Spleen (tissue), 11 donors: Measurements from ENCODE around the gene ITPR2. TPM values are rescaled to one million over a fixed set of nuclear protein-coding genes. Genes with fewer than 3 reads are reported as not detected.

Source experiments
- DNase-seq: peaks from one replicate; pipeline ENCODE4 v3.0.0-alpha.2; 2020
- H3K27ac ChIP-seq, 8 donors: fragments of 200-600 bp; sonication (generic) in 7 of 8; 1 replicate in 4 of 8; 2 replicates in 4 of 8; pipeline versions ENCODE4 v1.5.0 to v1.8.0; 2016 to 2021; ENCODE audit warnings: inconsistent platforms in 4 of 8, mild to moderate bottlenecking in 4 of 8, moderate library complexity in 1 of 8
- H3K27me3 ChIP-seq, 7 donors: fragments of 200-600 bp; sonication (generic) in 6 of 7; replicated peaks in 1 of 7; 1 replicate in 4 of 7; 2 replicates in 3 of 7; pipeline versions ENCODE4 v1.5.0 to v1.8.0; 2016 to 2021; ENCODE audit warnings: inconsistent platforms in 3 of 7, mild to moderate bottlenecking in 1 of 7
- H3K36me3 ChIP-seq, 6 donors: fragments of 200-600 bp; sonication (generic) in 5 of 6; 1 replicate in 4 of 6; 2 replicates in 2 of 6; pipeline versions ENCODE4 v1.5.0 to v1.8.0; 2016 to 2021; ENCODE audit warnings: inconsistent platforms in 2 of 6
- H3K4me1 ChIP-seq, 6 donors: fragments of 200-600 bp; sonication (generic) in 5 of 6; 1 replicate in 3 of 6; 2 replicates in 3 of 6; pipeline versions ENCODE4 v1.5.0 to v1.8.0; 2016 to 2021; ENCODE audit warnings: inconsistent platforms in 3 of 6
- H3K4me3 ChIP-seq, 8 donors: fragments of 200-600 bp; sonication (generic) in 7 of 8; 1 replicate in 4 of 8; 2 replicates in 4 of 8; pipeline versions ENCODE4 v1.5.0 to v1.8.0; 2016 to 2021; ENCODE audit warnings: inconsistent platforms in 4 of 8, mild to moderate bottlenecking in 4 of 8, moderate library complexity in 2 of 8
- H3K9me3 ChIP-seq, 8 donors: fragments of 200-600 bp; sonication (generic) in 7 of 8; 1 replicate in 4 of 8; 2 replicates in 4 of 8; pipeline versions ENCODE4 v1.5.0 to v1.8.0; 2016 to 2021; ENCODE audit warnings: inconsistent platforms in 4 of 8
- POLR2A ChIP-seq, 3 donors: fragments of 450-650 bp; IDR thresholded peaks; one replicate each; pipeline ENCODE4 v1.5.1; 2017; ENCODE audit warnings: antibody characterized with exemption in 3 of 3, mild to moderate bottlenecking in 1 of 3
- POLR2AphosphoS5 ChIP-seq, 3 donors: sonication (generic); formaldehyde crosslinking; IDR thresholded peaks; one replicate each; pipeline ENCODE4 v1.5.1; 2017; ENCODE audit warnings: antibody characterized with exemption in 3 of 3
- WGBS, 5 donors: extraction: QIAGEN DNeasy Blood & Tissue Kit in 3 of 5; methylation state at CpG; one replicate each; pipeline versions ENCODE4 v1.1.5 to v1.1.7; 2013 to 2018; 5-methylcytosine and 5-hydroxymethylcytosine counted together
- intact Hi-C: fragments of 100-400 bp; cut with DNase I; formaldehyde crosslinking; loops from one replicate; pipeline ENCODE4 v1.15.0; 2023; ENCODE audit warnings: low total_unique reads
- polyA plus RNA-seq, 3 donors: library from polyadenylated mRNA; stranded (reverse); fragments of 200-250 nt; gene quantifications; one replicate each; pipeline ENCODE4 v1.2.1, GENCODE V29; 2013
- total RNA-seq, 7 donors: library from RNA; depleted of rRNA in 3 of 7; stranded (reverse); fragments of >200 nt in 3 of 7; fragmentation: NEBNext Ultra II Directional in 4 of 7; extraction: Animal tissue kit (Norgen Biotek cat#: 25700) in 4 of 7; gene quantifications; one replicate each; pipeline versions ENCODE4 v1.1.0 to v1.2.1, GENCODE V29; 2016 to 2021
- TF ChIP-seq, protein P1 (sequence below), 11 experiments: fragments of 200-600 bp in 7 of 11; fragments of 450-650 bp in 4 of 11; sonication (generic) in 4 of 11; IDR thresholded peaks in 8 of 11; conservative IDR thresholded peaks in 3 of 11; 1 replicate in 7 of 11; 2 replicates in 4 of 11; pipeline versions ENCODE4 v1.4.0 to v1.8.0; 2016 to 2021; ENCODE audit warnings: antibody characterized with exemption in 11 of 11, inconsistent platforms in 4 of 11, mild to moderate bottlenecking in 1 of 11
- donor health status: healthy with polysubstance abuse.
- donor health status: DM: no; HTN: no; CAD: no; lungs with moderate emphysema.
- donor health status: DM: no; HTN: no; CAD: no.
- donor health status: Bipolar disorder and iron deficiency.
- donor health status: healthy.
- donor health status: DM: no; HTN: no; CAD: no.
- donor health status: DM: yes; HTN: yes; CAD: no.

ITPR2 gene
- total and polyA plus RNA-seq, 10 donors, result 3.2 to 105 (median 60.4) TPM

DNA sequence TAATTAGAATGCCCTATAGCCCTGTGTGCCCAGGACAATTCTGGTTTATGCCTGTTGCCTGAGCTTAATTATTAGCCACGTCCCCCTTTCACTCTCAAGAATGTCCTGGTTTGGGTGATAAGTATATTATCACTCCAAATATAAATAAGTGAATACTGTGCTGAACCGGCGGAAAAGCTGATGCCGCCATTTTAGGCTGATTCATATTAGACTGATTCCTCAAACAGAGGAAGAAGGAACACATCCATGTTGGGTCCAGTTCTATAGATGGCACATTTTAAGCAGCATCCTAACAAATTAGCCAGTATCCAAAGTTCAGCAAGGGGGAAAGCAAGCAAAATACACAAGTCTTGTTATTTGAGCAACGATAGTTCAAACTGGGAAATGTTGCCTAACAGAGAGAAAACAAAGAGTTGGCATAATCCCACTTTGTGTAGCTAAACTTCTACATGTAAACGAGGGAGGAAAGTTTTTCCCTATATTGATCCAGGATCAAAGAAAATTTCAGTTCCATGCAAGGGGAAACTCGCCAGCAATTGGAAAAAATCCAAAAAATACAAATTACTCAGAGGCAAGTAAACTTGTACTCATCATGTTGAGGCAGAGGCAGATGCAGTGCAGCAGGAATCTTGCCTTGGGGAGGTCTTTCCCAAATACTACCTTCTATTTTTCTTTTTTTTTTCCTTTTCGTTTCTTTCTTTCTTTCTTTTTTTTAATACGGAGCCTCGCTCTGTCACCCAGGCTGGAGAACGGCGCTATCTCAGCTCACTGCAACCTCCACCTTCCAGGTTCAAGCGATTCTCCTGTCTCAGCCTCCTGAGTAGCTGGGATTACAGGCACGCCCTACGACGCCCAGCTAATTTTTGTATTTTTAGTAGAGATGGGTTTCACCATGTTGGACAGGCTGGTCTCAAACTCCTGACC lies 96.2 kb downstream of the ITPR2 start:
- DNase-seq, result no peak
- intact Hi-C loops, result no loop called here
- Histone ChIP-seq H3K9me3 (peaks cover 0 to 22% (median 12%) of the 10 kb centered on the region in 8 donors), H3K36me3 (peaks cover 0 to 3% (median 0%) of the 10 kb centered on the region in 6 donors), H3K4me1 (peaks cover 4 to 38% (median 21%) of the 10 kb centered on the region in 6 donors), H3K27ac (no peak overlapping the region), H3K27me3 (no peaks in the 10 kb centered on the region), H3K4me3 (no peak overlapping the region)
- TF ChIP-seq POLR2AphosphoS5 (IDR thresholded peaks at IDR 0.05), result no peak
- no peak for TF ChIP-seq POLR2A (IDR thresholded peaks at IDR 0.05)
- TF ChIP-seq, protein P1, sequence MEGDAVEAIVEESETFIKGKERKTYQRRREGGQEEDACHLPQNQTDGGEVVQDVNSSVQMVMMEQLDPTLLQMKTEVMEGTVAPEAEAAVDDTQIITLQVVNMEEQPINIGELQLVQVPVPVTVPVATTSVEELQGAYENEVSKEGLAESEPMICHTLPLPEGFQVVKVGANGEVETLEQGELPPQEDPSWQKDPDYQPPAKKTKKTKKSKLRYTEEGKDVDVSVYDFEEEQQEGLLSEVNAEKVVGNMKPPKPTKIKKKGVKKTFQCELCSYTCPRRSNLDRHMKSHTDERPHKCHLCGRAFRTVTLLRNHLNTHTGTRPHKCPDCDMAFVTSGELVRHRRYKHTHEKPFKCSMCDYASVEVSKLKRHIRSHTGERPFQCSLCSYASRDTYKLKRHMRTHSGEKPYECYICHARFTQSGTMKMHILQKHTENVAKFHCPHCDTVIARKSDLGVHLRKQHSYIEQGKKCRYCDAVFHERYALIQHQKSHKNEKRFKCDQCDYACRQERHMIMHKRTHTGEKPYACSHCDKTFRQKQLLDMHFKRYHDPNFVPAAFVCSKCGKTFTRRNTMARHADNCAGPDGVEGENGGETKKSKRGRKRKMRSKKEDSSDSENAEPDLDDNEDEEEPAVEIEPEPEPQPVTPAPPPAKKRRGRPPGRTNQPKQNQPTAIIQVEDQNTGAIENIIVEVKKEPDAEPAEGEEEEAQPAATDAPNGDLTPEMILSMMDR (IDR thresholded peaks at IDR 0.05 in 8 of 11, conservative IDR thresholded peaks at IDR 0.05 in 3 of 11), result no peak
- WGBS, 5 donors, result 91 to 96% (median 95%) methylated on average over 16 of the region's 16 CpGs

DNA sequence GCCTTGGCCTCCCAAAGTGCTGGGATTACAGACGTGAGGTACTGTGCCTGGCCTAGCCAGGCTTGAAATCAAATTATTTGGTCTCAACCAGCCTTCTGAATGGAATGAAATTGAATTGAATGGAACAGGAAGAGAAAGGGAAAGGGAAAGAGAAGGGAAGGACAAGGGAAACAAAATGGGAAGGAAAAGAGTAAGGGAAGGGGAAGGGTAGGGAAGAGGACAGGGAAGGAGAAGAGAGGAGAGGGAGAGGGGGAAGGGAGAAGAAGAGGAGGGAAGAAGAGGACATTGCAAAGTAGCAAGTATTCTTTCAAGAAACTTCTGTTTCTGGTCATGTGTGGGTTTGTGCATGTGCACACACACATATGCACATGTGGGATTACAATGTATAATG lies 97.8 kb downstream of the ITPR2 start:
- no peak for DNase-seq
- peaks cover 0 to 18% (median 12%) of the 10 kb centered on the region in 8 donors for H3K9me3 ChIP-seq
- intact Hi-C loops, result no loop called here
- no peak overlapping the region for H3K27ac ChIP-seq
- no peaks in the 10 kb centered on the region for H3K36me3 ChIP-seq
- H3K4me3 ChIP-seq, result no peak overlapping the region
- H3K27me3 ChIP-seq, result no peaks in the 10 kb centered on the region
- peaks cover 4 to 54% (median 35%) of the 10 kb centered on the region in 6 donors for H3K4me1 ChIP-seq
- no peak for TF ChIP-seq POLR2A (IDR thresholded peaks at IDR 0.05)
- no peak for TF ChIP-seq POLR2AphosphoS5 (IDR thresholded peaks at IDR 0.05)
- TF ChIP-seq, protein P1 (IDR thresholded peaks at IDR 0.05 in 8 of 11, conservative IDR thresholded peaks at IDR 0.05 in 3 of 11), result no peak
- 19 to 75% (median 63%) methylated on average over 1 of the region's 1 CpG for WGBS, 5 donors

DNA sequence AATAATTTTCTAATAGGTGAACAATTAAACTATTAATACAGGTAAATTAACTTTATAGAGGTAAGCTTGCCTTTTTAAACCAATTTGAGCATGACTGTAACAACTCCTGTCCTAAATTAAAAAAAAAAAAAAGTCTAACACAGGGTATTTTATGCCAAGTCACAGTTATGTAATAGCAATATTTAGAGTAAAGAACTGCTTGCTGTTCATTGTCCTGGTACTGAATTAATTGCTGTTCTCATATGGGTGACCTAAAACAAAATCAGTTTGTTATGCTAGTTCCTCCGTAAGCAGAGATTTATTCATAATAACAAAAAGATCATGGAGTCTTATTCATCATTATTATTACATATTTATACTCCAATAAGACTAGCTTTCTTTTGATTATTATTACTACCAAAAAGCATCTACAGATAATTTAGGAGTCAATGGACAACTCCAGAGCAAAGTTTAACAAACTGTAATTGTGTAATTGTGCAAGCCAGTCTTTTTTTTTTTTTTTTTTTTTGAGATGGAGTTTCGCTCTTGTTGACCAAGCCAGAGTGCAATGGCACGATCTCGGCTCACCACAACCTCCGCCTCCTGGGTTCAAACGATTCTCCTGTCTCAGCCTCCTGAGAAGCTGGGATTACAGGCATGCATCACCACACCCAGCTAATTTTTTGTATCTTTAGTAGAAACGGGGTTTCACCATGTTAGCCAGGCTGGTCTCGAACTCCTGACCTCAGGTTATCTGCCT lies 98.3 kb downstream of the ITPR2 start:
- no peak overlapping the region for H3K4me3 ChIP-seq
- peaks cover 4 to 60% (median 35%) of the 10 kb centered on the region in 6 donors for H3K4me1 ChIP-seq
- H3K9me3 ChIP-seq, result peaks cover 0 to 15% (median 10%) of the 10 kb centered on the region in 8 donors
- no peaks in the 10 kb centered on the region for H3K36me3 ChIP-seq
- DNase-seq, result no peak
- no peaks in the 10 kb centered on the region for H3K27me3 ChIP-seq
- 89 to 95% (median 90%) methylated on average over 8 of the region's 8 CpGs for WGBS, 5 donors
- H3K27ac ChIP-seq, result no peak overlapping the region
- intact Hi-C loops, result no loop called here
- TF ChIP-seq, protein P1 (IDR thresholded peaks at IDR 0.05 in 8 of 11, conservative IDR thresholded peaks at IDR 0.05 in 3 of 11), result no peak
- TF ChIP-seq POLR2AphosphoS5 (IDR thresholded peaks at IDR 0.05) (no peak), POLR2A (IDR thresholded peaks at IDR 0.05) (no peak)
